H54 (cell line): Measurements from ENCODE around the gene ZNF638.

Experiments
- DNase-seq: peaks from one replicate; pipeline ENCODE4 v3.0.0; 2011; ENCODE audit warnings: low spot score, mixed read lengths; ENCODE audit not compliant: insufficient read length
- FAIRE-seq: peaks from 3 replicates; lab custom pipeline; 2011; peaks lifted over from hg19 to GRCh38; lab: Jason Lieb, UNC
- POLR2A ChIP-seq: IDR thresholded peaks from 2 replicates; pipeline ENCODE4 v1.6.1; 2011; ENCODE audit warnings: low read depth, mild to moderate bottlenecking, low read length

ZNF638 gene

GRCh38 chr2:71459084-71459431 lies 127.5 kb downstream of the ZNF638 start:
- no peak for DNase-seq
- FAIRE-seq, result no peak
- TF ChIP-seq POLR2A, result no peak

GRCh38 chr2:71460056-71460455 lies 128.5 kb downstream of the ZNF638 start:
- no peak for TF ChIP-seq POLR2A
- FAIRE-seq, result no peak

GRCh38 chr2:71460595-71461303 lies 129.2 kb downstream of the ZNF638 start:
- FAIRE-seq (no peak), DNase-seq (no peak)
- TF ChIP-seq POLR2A, result no peak

More at GRCh38 chr2:71460056-71460455, 128.5 kb downstream of the ZNF638 start:
- no peak for DNase-seq

- no peak for TF ChIP-seq POLR2A
- DNase-seq, result no peak
- FAIRE-seq, result no peak
These were observed 129.7 kb downstream of the ZNF638 start for GRCh38 chr2:71461304-71461671.

DNA sequence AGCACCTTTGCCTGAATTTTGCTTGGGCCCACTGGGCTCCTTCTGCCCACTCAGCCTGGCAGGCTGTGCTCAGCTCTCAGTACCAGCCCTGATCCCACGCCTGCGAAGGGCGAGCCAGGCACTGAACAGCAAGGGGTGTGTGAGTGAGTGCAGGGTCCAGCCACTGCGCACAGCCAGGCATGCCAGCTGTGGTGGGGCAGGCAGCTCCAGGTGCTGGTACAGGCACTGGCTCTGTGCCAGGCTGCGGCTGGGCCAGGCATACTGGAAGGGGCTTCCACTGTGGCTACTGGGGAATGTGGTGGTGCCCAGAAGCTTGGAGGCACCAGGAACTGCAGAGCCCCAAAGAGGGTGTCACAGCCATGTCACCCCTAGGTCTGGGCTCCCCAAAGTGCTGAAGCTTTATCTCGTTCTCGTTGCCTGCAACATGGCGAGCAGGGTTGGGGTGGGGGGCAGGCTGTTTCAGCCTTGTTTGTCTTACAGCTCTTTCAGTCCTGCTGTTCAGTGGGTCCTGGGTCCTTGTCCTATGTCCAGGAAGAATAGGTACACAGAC lies 130.5 kb downstream of the ZNF638 start:
- no peak for DNase-seq
- no peak for FAIRE-seq
- no peak for TF ChIP-seq POLR2A

DNA sequence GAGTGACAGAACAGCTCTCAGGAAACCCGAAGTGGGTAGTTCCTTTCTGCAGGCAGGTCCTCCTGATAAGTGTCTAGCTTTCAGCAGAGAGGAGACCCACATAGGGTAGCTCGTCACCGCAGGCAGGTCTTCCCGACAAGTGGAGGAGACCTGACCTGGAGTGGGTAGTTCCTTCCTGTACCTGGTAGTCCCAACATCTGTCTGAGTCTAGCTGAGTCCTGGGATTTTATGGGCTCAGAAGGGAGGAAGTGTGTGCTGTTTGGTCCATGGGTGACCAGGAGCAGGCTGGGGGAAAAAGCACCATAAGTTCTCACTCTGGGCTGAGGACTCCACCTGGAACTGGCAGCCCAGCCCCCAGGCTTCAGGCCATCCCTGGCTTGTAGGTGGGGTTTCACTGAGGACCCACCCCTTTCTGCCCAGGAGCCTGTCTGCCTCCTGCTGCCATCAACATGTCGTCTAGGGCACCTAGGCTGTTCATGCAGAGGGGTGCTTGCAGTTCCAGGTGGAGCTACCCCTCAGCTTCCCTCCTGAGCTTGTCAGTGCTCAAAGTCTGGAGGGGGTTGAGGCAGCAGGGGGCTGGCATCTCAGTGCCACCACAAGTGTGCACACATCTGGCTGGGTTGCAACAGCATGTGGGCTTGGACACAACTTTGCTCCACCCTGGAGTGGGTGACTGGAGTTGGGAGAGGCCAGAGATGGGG lies 131.2 kb downstream of the ZNF638 start:
- no peak for DNase-seq
- FAIRE-seq, result no peak
- no peak for TF ChIP-seq POLR2A

- TF ChIP-seq POLR2A, result no peak
- DNase-seq, result no peak
- no peak for FAIRE-seq
These were observed 131.7 kb downstream of the ZNF638 start for GRCh38 chr2:71463342-71463654.

DNA sequence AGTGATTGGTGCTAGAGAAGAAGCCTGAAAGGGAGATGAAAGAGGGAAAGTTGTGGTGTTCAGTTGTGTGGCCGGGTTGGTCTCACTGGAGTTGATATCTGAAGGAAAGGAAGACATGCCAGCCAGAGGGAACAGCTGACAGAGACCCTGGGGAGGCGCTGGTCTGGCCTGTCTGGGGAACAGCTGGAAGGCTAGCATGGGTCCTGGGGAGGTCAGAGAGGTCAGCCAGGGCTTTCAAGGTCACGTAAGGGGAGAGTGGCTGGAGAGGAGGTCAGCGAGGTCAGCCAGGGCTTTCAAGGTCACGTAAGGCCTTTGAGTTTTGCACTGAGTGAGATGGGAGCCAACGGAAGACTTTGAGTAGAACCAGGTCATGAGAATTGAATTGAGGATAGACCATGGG lies 132.8 kb downstream of the ZNF638 start:
- no peak for TF ChIP-seq POLR2A
- no peak for FAIRE-seq
- DNase-seq, result no peak

DNA sequence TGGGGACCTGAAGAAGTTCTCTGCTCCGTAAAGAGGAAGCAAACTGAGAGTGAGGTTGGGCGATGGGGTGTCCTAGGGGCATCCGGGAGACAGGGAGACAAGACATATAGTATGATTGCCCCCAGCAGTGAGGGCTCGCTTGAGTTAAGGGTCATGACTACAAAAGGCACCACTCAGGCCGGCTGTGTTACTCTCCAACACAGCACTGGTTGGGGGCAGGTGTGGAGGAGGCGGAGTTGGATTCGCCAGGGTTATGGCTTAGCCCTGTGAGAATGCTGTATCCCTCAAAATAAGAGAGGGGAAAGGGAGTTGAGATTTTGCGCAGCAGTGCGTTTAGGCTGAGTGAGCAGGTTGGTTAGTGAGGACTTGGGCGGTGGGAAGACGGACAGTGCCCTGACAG lies 133.8 kb downstream of the ZNF638 start:
- FAIRE-seq, result no peak
- no peak for DNase-seq
- no peak for TF ChIP-seq POLR2A

DNA sequence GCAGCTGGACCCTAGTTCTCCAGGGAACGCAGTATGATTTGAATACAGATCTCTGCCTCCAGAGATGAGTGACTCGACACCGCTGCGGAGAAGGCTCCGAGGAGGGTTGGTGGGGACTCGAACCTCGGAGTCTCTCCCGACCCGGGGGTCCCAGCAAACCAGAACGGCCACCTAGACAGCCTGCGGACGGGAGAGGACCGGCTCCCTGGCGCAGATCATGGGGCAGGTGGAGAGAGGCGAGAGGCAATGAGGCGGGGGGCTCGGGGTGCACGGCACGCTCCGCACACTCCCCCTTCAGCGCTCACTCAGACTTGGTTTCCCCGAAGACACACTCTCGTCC lies 134.3 kb downstream of the ZNF638 start:
- no peak for DNase-seq
- FAIRE-seq, result no peak
- TF ChIP-seq POLR2A, result no peak

DNA sequence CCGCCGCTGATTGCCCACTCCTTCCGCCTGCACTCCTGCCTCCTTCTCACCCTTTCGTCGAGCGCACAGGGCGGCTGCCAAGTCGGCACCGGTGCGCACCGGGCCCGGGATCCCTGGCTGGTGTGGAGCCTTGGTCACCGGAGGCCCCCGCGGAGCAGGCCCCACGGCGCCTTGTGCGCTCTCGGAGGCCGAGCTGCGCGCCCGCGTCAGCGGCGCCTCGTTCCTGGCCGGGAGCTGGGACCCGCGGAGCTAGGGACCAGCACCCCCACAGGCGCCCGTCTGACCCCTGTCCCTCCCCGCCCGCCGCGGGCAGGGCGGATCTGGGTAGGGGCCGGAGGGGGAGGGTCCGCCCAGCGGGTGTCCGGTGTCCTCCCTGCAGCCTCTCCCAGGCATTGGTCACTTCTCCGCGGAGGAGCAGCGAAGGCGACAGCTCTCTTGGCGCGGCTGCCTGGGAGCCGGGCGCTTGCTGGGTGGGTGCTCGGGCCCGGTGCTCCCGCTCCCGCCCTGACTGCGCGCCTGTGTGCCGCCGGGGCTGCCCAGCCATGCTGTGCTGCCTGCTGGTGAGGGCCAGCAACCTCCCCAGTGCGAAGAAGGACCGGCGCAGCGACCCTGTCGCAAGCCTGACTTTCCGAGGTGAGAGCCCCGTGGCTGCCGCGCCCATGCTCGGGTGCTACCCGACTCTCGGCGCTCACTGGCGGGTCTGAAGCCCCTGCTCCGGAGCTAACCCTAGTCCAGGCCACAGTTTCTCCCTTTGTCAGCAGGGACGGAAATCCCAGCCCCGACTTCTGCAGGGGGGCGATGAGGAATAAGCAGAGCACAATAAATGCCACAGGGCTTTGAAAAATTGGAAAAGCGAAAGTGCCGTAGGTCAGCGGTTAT lies 135.0 kb downstream of the ZNF638 start:
- TF ChIP-seq POLR2A, result peak; percentile 78
- FAIRE-seq (no peak), DNase-seq (peak; percentile 54)

DNA sequence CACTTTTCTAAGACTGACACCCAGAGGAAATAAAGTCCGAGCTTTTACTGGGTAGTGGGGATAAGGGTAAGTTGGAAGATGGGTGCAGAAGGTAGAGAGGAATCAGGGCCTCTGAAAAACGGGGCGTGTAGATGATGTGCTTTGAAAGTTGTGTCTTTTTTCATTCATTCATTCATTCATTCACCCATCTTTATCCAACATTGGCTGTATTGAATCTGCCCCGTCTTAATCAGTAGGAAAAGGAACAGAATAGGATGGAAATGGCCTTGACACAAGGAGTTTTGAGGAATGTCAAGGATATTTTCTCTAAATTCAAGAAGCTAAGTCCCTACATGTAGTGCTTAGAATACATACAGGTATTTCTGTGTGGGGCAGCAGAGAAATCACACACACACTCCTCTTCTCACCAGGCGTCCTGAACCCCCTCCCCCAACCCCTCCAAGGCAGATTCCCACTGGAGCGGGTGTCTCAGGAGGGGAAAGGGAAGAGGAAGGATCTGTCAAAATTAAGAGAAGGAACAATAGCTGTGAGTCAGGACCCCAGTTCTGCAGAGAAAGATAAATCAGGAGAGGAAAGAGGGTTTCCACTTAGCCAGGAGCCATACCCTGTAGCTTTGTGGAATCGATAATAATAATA lies 135.7 kb downstream of the ZNF638 start:
- FAIRE-seq, result no peak
- no peak for TF ChIP-seq POLR2A
- DNase-seq, result no peak

DNA sequence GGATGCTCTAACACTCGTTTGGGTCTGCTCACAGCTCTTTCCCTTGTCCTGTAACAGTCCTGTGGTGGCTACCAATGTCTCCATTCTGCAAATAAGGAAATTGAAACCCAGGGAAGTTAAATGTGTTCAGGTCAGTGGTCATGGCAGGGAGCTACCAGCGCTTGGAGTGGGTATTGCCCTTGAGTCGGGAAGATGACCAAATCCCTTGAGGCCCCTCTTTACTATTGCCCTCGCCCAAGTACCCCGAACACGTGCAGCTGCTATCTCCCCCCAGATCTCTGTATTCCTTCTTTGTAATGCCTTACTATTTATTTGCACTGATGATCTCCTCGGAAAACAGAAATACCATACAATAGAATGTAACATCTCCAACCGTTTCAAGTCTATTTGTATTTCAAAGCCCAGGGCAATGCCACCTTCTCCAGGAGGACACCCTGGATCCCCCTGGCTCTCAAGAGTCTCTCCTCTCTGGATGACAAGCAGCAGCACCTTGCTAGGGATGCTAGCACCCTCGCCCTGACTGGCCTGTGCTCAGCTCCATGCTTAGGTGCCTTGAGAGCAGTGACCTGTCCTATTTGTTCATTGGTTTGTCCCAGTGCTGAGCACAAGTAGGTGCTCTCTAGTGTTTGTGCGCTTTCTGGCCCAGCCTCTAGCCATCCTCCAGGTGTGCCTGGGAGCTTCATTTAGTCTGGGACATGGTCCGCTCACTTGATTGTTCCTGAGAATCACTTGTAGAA lies 136.9 kb downstream of the ZNF638 start:
- FAIRE-seq (no peak), DNase-seq (no peak)
- no peak for TF ChIP-seq POLR2A
